Endothelial cell of umbilical vein (primary cell): Measurements from ENCODE around the gene KIF5C. TPM values are rescaled to one million over a fixed set of nuclear protein-coding genes. Genes with fewer than 3 reads are reported as not detected.

Source experiments
- BruUV-seq: library from RNA; stranded (reverse); fragments of 400-500 nt; replicated peaks from 2 replicates; lab custom pipeline; 2021; lab: Mats Ljungman, UMichigan
- CTCF ChIA-PET: fragments of 300-600, 350-600 bp; sonication (Branson Sonifier 250); formaldehyde crosslinking; loops from one replicate; lab custom pipeline; 2021; ENCODE audit warnings: antibody characterized with exemption, inconsistent platforms; lab: Charles Lee
- POLR2A ChIA-PET: fragments of 300-600, 350-600 bp; sonication (Branson Sonifier 250); formaldehyde crosslinking; loops from one replicate; lab custom pipeline; 2021; ENCODE audit warnings: antibody characterized with exemption, inconsistent platforms; lab: Charles Lee
- DNase-seq: peaks from one replicate; pipeline ENCODE4 v3.0.0-alpha.2; 2011; ENCODE audit warnings: low read depth, low spot score
- FAIRE-seq: peaks from 2 replicates; lab custom pipeline; 2011; peaks lifted over from hg19 to GRCh38; lab: Jason Lieb, UNC
- H2AFZ ChIP-seq: 2 replicates; pipeline ENCODE4 v1.6.0; 2012; ENCODE audit warnings: low read depth, low read length, control low read depth, inconsistent platforms
- H3K27ac ChIP-seq: 2 replicates; pipeline ENCODE4 v1.5.1; 2011; ENCODE audit warnings: low read depth, mild to moderate bottlenecking, control low read depth, low read length, moderate library complexity; ENCODE audit not compliant: insufficient read depth
- H3K27me3 ChIP-seq, 2 experiments: 2 replicates each; pipeline versions ENCODE4 v1.6.0 to v1.6.1; 2011; ENCODE audit warnings: low read length in 2 of 2, mixed read lengths in 1 of 2; ENCODE audit not compliant: control insufficient read depth in 2 of 2, insufficient read depth in 2 of 2
- H3K36me3 ChIP-seq, 2 experiments: 2 replicates in 1 of 2; 3 replicates in 1 of 2; pipeline ENCODE4 v1.5.1; 2011; ENCODE audit warnings: low read length in 2 of 2, mild to moderate bottlenecking in 1 of 2, moderate library complexity in 1 of 2; ENCODE audit not compliant: control insufficient read depth in 2 of 2, insufficient read depth in 2 of 2; ENCODE audit errors: extremely low read depth in 1 of 2
- H3K4me1 ChIP-seq: 3 replicates; pipeline ENCODE4 v1.5.1; 2011; ENCODE audit warnings: mild to moderate bottlenecking, low read length; ENCODE audit not compliant: control insufficient read depth, insufficient read depth; ENCODE audit errors: extremely low read depth
- H3K4me2 ChIP-seq: 2 replicates; pipeline ENCODE4 v1.6.1; 2011; ENCODE audit warnings: low read length, control low read depth, mixed read lengths; ENCODE audit not compliant: insufficient read depth
- H3K4me3 ChIP-seq, 3 experiments: fragments of 200-600 bp in 1 of 3; sonication (generic), shearing (Covaris generic) in 1 of 3; replicated peaks in 1 of 3; 2 replicates each; pipeline ENCODE4 v1.5.1; 2011 to 2016; ENCODE audit warnings: control low read depth in 3 of 3, low read length in 3 of 3, mild to moderate bottlenecking in 2 of 3, inconsistent platforms in 1 of 3, low read depth in 1 of 3, moderate library complexity in 1 of 3; ENCODE audit not compliant: insufficient read depth in 1 of 3
- H3K79me2 ChIP-seq: 2 replicates; pipeline ENCODE4 v1.6.0; 2012; ENCODE audit warnings: low read length, inconsistent platforms; ENCODE audit not compliant: control insufficient read depth, insufficient read depth
- H3K9ac ChIP-seq: replicated peaks from 2 replicates; pipeline ENCODE3; 2011; ENCODE audit warnings: low read length, control low read depth; ENCODE audit not compliant: insufficient read depth; ENCODE audit errors: extremely low read depth
- H3K9me1 ChIP-seq: replicated peaks from 3 replicates; pipeline ENCODE4 v1.6.0; 2011; ENCODE audit warnings: mild to moderate bottlenecking, low read length; ENCODE audit not compliant: control insufficient read depth, insufficient read depth; ENCODE audit errors: extremely low read depth
- H3K9me3 ChIP-seq: replicated peaks from 2 replicates; pipeline ENCODE4 v1.5.1; 2012; ENCODE audit warnings: low read length, inconsistent platforms; ENCODE audit not compliant: control insufficient read depth, insufficient read depth
- H4K20me1 ChIP-seq: replicated peaks from 2 replicates; pipeline ENCODE3; 2011; ENCODE audit warnings: mild to moderate bottlenecking, low read length; ENCODE audit not compliant: control insufficient read depth, insufficient read depth; ENCODE audit errors: extremely low read depth
- CTCF ChIP-seq, 2 donors: IDR thresholded peaks; 1 replicate in 1 of 2; 2 replicates in 1 of 2; pipeline ENCODE4 v1.5.1; 2011; ENCODE audit warnings: low read length in 2 of 2, mild to moderate bottlenecking in 2 of 2, moderate library complexity in 2 of 2, control low read depth in 1 of 2, inconsistent platforms in 1 of 2, low read depth in 1 of 2; ENCODE audit not compliant: insufficient read depth in 1 of 2; ENCODE audit errors: extremely low read depth in 1 of 2
- EZH2 ChIP-seq: IDR thresholded peaks from 2 replicates; pipeline ENCODE4 v1.6.1; 2012; ENCODE audit warnings: borderline replicate concordance, low read depth, mild to moderate bottlenecking, moderate library complexity, low read length, inconsistent platforms; ENCODE audit not compliant: severe bottlenecking
- FOS ChIP-seq: IDR thresholded peaks from 2 replicates; pipeline ENCODE4 v1.6.1; 2011; ENCODE audit warnings: mild to moderate bottlenecking, low read length, moderate library complexity, borderline replicate concordance; ENCODE audit not compliant: insufficient read depth
- GATA2 ChIP-seq: IDR thresholded peaks from 2 replicates; pipeline ENCODE4 v1.7.0; 2011; ENCODE audit warnings: low read depth, mild to moderate bottlenecking, moderate library complexity, mixed read lengths, low read length; ENCODE audit not compliant: insufficient read length, insufficient read depth
- JUN ChIP-seq: IDR thresholded peaks from 2 replicates; pipeline ENCODE4 v1.6.1; 2011; ENCODE audit warnings: borderline replicate concordance, low read depth; ENCODE audit not compliant: insufficient read length, insufficient read depth
- MAX ChIP-seq: IDR thresholded peaks from 2 replicates; pipeline ENCODE4 v1.6.1; 2011; ENCODE audit not compliant: insufficient read depth, insufficient read length
- MYC ChIP-seq: IDR thresholded peaks from one replicate; pipeline ENCODE4 v1.6.1; 2011; ENCODE audit warnings: mild to moderate bottlenecking, low read depth, low read length
- POLR2A ChIP-seq: IDR thresholded peaks from 2 replicates; pipeline ENCODE4 v1.6.1; 2012; ENCODE audit warnings: low read depth, mild to moderate bottlenecking, control low read depth, low read length
- POLR2AphosphoS5 ChIP-seq: IDR thresholded peaks from 2 replicates; pipeline ENCODE4 v1.6.1; 2012; ENCODE audit warnings: low read depth, mild to moderate bottlenecking, control low read depth, low read length, moderate library complexity; ENCODE audit not compliant: insufficient read depth
- dilution Hi-C: fragments of 300-500 bp; cut with MboI; formaldehyde crosslinking; loops from one replicate; pipeline ENCODE4 v1.15.0; 2019; ENCODE audit warnings: low sequenced_read_pairs; ENCODE audit not compliant: extremely low pct_ligation_motif_present
- intact Hi-C: fragments of 100-400 bp; cut with micrococcal nuclease; formaldehyde crosslinking; loops from one replicate; pipeline ENCODE4 v1.10.0; 2022
- polyA plus RNA-seq, 4 experiments: library from polyadenylated mRNA; depleted of rRNA in 3 of 4; stranded (reverse) in 3 of 4; unstranded in 1 of 4; fragments of >200 nt; gene quantifications; 2 replicates each; pipeline versions ENCODE4 v1.2.1 to v1.2.3, GENCODE V29; 2011 to 2012; ENCODE audit warnings: missing spikeins in 1 of 4
- total RNA-seq: library from RNA; stranded (reverse); gene quantifications from 2 replicates; pipeline ENCODE4 v1.2.3, GENCODE V29; 2021

KIF5C gene
- total and polyA plus RNA-seq, 2 donors (not counting 3 experiments of a cell fraction or from before 2014, with no cell fraction given) = 0.01 to 0.55 TPM

DNA sequence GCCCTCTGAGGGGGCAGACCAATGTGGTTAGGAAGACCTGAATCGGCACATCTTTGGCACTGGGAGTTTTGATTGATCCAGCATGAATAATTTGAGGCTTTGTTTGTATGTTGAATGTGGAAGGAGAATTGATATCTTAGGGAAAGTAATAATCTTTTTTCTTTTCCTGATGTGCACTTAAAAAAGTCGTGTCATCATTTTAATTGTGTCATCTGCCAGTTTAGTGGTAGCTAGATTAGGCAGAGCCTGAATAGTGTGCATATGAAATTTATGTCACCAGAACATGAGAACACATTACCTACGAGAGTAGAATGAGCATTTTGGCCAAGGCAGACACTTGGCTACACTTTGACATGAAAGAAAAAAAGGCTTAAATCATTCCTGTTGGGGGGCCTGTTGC, 79.5 kb downstream of the KIF5C start:
- CTCF ChIA-PET = no interaction called here
- intact Hi-C loops (no loop called here), dilution Hi-C loops (no loop called here)
- H3K79me2 ChIP-seq = no peaks in the 10 kb centered on the region
- no peaks in the 10 kb centered on the region for H3K9me1 ChIP-seq
- TF ChIP-seq POLR2A = no peak
- no peak for TF ChIP-seq GATA2
- TF ChIP-seq MYC = no peak
- TF ChIP-seq CTCF (IDR thresholded peaks at IDR 0.05; ENCODE audit: extremely low read depth in 1 of 2, insufficient read depth in 1 of 2, low read depth in 1 of 2, low read length in 2 of 2) = no peak
- no peak for TF ChIP-seq FOS
- no peak for TF ChIP-seq MAX
- TF ChIP-seq POLR2AphosphoS5 = no peak
- no peak for TF ChIP-seq JUN
- no peak for TF ChIP-seq EZH2
- no peak for FAIRE-seq
- no peak overlapping the region for H2AFZ ChIP-seq
- POLR2A ChIA-PET = no interaction called here
- no TSS peak for BruUV-seq
- no peaks in the 10 kb centered on the region for H4K20me1 ChIP-seq
- no peak for DNase-seq
- no peak overlapping the region for H3K4me2 ChIP-seq
- H3K9ac ChIP-seq = no peak overlapping the region
- H3K27me3 ChIP-seq = peaks cover 0 to 3% of the 10 kb centered on the region in 2 experiments
- H3K9me3 ChIP-seq = no peaks in the 10 kb centered on the region
- no peak overlapping the region for H3K27ac ChIP-seq
- no peak overlapping the region for H3K4me3 ChIP-seq
- H3K4me1 ChIP-seq = no peaks in the 10 kb centered on the region
- H3K36me3 ChIP-seq = no peaks in the 10 kb centered on the region
